Urothelium cell line (cell line): ENCODE measurements around the gene IFT20.
"Not testable (repeated sequence)": the region's sequence is repeated elsewhere in the genome, so short reads cannot be mapped to it uniquely, and the experiment has no call there.

ENCODE experiments used
- DNase-seq: peaks from one replicate; pipeline ENCODE4 v3.0.0; 2011; ENCODE audit warnings: low spot score, mixed read lengths
- FAIRE-seq: peaks from 2 replicates; lab custom pipeline; 2011; peaks lifted over from hg19 to GRCh38; lab: Jason Lieb, UNC

The IFT20 gene

GRCh38 chr17:28317099-28317965 is 17.9 kb downstream of the IFT20 start:
- FAIRE-seq (no peak), DNase-seq (no peak)

DNA sequence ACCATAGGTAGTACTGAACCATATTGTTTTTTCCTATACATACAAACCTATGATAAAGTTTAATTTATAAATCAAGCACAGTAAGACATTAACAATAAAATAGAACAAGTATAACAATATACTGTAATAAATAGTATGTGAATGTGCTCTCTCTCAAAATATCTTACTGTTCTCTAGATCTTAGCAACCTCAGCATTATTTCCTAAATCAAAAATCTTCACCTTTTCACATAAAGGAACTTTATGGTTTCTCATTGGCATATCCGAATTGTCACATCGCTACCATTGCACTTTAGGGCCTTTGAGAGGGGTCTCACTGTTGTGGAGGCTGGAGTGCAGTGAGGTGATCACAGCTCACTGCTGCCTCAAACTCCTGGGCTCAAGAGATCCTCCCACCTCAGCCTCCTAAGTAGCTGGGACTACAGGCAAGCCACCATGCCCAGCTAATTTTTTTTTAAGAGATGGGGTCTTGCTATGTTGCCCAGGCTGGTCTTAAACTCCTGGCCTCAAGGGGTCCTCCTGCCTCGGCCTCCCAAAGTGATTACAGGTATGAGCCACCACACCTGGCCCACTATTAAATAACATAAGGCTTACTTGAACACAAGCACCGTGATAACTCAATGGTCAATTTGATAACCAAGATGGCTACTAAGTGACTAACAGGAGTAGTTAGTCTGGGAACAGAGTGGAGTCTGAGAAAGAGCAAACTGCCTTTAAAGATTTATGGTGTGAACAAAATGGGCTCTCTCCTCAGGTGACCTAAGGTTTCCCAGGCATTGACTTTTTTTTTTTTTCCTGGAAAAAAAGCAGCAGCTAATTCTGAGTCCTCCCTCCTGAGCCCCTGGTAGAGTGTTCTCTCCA is 19.2 kb downstream of the IFT20 start:
- no peak for DNase-seq
- FAIRE-seq, result no peak

- DNase-seq, result no peak
- no peak for FAIRE-seq
Measured at GRCh38 chr17:28313841-28314240, 21.4 kb downstream of the IFT20 start.

GRCh38 chr17:28306954-28307401 is 28.3 kb downstream of the IFT20 start:
- DNase-seq, result no peak
- no peak for FAIRE-seq

DNA sequence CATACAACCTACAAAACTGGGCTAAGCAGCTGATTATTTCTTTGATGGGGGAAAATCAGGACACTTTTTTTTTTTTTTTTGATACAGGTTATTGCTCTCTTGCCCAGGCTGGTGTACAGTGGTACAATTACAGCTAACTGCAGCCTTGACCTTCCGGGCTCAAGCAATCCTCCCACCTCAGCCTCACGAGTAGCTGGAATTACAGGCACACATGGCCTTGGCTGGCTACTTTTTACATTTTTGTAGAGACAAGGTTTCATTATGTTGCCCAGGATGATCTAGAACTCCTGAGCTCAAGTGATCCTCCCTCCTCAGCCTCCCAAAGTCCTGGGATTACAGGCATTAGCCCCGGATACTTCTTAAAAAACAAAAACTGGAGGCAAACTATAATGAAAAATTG is 36.8 kb downstream of the IFT20 start:
- FAIRE-seq, result no peak
- DNase-seq, result no peak

GRCh38 chr17:28295677-28296578 is 39.3 kb downstream of the IFT20 start:
- FAIRE-seq, result no peak
- no peak for DNase-seq

- no peak for FAIRE-seq
- no peak for DNase-seq
Measured at GRCh38 chr17:28293994-28294393, 41.3 kb downstream of the IFT20 start.

DNA sequence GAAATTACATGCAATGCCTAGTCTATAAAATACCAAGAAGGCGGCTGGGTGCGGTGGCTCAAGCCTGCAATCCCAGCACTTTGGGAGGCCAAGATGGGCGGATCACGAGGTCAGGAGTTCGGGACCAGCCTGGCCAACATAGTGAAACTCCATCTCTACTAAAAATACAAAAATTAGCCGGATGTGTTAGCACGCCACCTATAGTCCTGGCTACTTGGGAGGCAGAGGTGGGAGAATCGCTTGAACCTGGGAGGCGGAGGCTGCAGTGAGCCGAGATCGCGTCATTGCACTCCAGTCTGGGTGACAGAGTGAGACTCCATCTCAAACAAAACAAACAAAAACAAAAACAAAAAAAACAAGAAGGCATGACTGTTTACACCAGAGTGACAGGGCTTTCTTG is 42.4 kb downstream of the IFT20 start:
- FAIRE-seq, DNase-seq: not testable (repeated sequence)

GRCh38 chr17:28291780-28292330 is 43.4 kb downstream of the IFT20 start:
- no peak for DNase-seq
- FAIRE-seq, result no peak

- FAIRE-seq (no peak), DNase-seq (no peak)
Measured at GRCh38 chr17:28290703-28291102, 44.6 kb downstream of the IFT20 start.

DNA sequence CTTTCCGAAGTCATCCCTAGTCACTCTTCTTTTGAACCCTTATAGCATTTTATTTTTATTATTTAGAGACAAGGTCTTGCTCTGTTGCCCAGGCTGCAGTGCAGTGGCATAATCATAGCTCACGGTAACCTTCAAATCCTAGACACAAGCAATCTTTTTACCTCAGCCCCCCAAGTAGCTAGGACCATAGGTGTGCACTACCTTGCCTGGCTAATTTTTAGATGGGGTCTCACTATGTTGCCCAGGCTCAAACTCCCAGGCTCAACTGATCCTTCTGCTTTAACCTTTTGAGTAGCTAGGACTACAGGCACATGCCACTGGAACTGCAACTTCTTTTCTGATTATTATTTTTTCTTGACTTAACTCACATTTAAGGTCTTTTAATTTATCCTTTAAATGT is 49.3 kb downstream of the IFT20 start:
- DNase-seq, result no peak
- no peak for FAIRE-seq

DNA sequence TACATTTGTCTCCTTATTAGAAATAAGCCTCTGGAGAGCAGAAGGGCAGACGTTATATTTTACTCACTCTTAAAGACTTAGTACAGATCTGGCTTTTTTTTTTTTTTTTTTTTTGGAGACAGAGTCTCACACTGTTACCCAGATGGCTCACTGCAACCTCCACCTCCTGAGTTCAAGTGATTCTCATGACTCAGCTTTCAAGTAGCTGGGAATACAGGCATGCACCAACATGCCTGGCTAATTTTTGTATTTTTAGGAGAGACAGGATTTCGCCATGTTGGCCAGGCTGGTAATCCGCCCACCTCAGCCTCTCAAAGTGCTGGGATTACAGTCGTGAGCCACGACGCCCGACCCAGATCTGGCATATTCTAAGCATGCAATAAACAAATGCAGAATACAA is 52.7 kb downstream of the IFT20 start:
- FAIRE-seq (no peak), DNase-seq (peak; percentile 35)

- DNase-seq, result no peak
- FAIRE-seq, result no peak
Measured at GRCh38 chr17:28280826-28281225, 54.4 kb downstream of the IFT20 start.

- FAIRE-seq, result no peak
- DNase-seq, result no peak
Measured at GRCh38 chr17:28279411-28279810, 55.9 kb downstream of the IFT20 start.
